K562 (cell line): Measurements from ENCODE around the gene CABP4. TPM values are rescaled to one million over a fixed set of nuclear protein-coding genes. Genes with fewer than 3 reads are reported as not detected.

Experiments
- FOSL1 ChIP-seq: fragments of 200-800 bp; sonication (Bioruptor generic); conservative IDR thresholded peaks from 2 replicates; pipeline ENCODE4 v1.6.1; 2016; ENCODE audit warnings: missing genetic modification characterization, missing compliant biosample characterization
- MAFG ChIP-seq: fragments of 450-650 bp; conservative IDR thresholded peaks from 2 replicates; pipeline ENCODE4 v1.6.1; 2016; ENCODE audit warnings: missing genetic modification characterization, missing compliant biosample characterization
- MAZ ChIP-seq, 2 experiments: fragments of 450-650 bp in 1 of 2; sonication (generic) in 1 of 2; formaldehyde crosslinking; IDR thresholded peaks in 1 of 2; conservative IDR thresholded peaks in 1 of 2; 2 replicates each; pipeline versions ENCODE4 v1.4.0 to v1.5.0; 2020; ENCODE audit warnings: mild to moderate bottlenecking in 1 of 2, missing genetic modification reagents in 1 of 2
- NFRKB ChIP-seq: fragments of 450-650 bp; IDR thresholded peaks from 2 replicates; pipeline ENCODE4 v1.6.1; 2016; ENCODE audit warnings: low read depth
- NR2C1 ChIP-seq, 2 experiments: fragments of 450-650 bp; IDR thresholded peaks; 2 replicates each; pipeline ENCODE4 v1.6.1; 2017; ENCODE audit warnings: mild to moderate bottlenecking in 2 of 2, antibody characterized with exemption in 1 of 2, inconsistent platforms in 1 of 2, missing compliant biosample characterization in 1 of 2, missing genetic modification characterization in 1 of 2
- NR2C2 ChIP-seq, 2 experiments: fragments of 200-800 bp in 1 of 2; sonication (Bioruptor generic) in 1 of 2; sonication (generic) in 1 of 2; formaldehyde crosslinking in 1 of 2; IDR thresholded peaks; 2 replicates each; pipeline versions ENCODE4 v1.6.1 to v1.8.0; 2016 to 2022; ENCODE audit warnings: mild to moderate bottlenecking in 1 of 2, missing compliant biosample characterization in 1 of 2, missing genetic modification characterization in 1 of 2, missing genetic modification reagents in 1 of 2
- OTX1 ChIP-seq: fragments of 450-650 bp; formaldehyde crosslinking; IDR thresholded peaks from 2 replicates; pipeline ENCODE4 v1.4.0; 2022; ENCODE audit warnings: mild to moderate bottlenecking
- PHF20 ChIP-seq: fragments of 450-650 bp; IDR thresholded peaks from 2 replicates; pipeline ENCODE4 v1.6.1; 2018; ENCODE audit not compliant: partially characterized antibody
- POLR2B ChIP-seq: fragments of 450-650 bp; IDR thresholded peaks from 2 replicates; pipeline ENCODE4 v1.6.1; 2018; ENCODE audit warnings: low read depth; ENCODE audit not compliant: partially characterized antibody
- RAD51 ChIP-seq: fragments of 450-650 bp; IDR thresholded peaks from 2 replicates; pipeline ENCODE4 v1.7.1; 2016; ENCODE audit warnings: low read depth, mild to moderate bottlenecking, borderline replicate concordance
- TAF1 ChIP-seq: IDR thresholded peaks from 2 replicates; pipeline ENCODE4 v1.6.1; 2011; ENCODE audit warnings: mild to moderate bottlenecking, low read length, moderate library complexity; ENCODE audit not compliant: insufficient read depth, control insufficient read depth, severe bottlenecking; ENCODE audit errors: extremely low read depth
- XRCC5 ChIP-seq: fragments of 200-400 bp; formaldehyde crosslinking; IDR thresholded peaks from 2 replicates; pipeline ENCODE4 v1.6.1; 2017; ENCODE audit warnings: low read depth, mild to moderate bottlenecking, low read length
- ZFX ChIP-seq: sonication (generic); formaldehyde crosslinking; IDR thresholded peaks from 2 replicates; pipeline ENCODE4 v1.8.0; 2022; ENCODE audit warnings: mild to moderate bottlenecking, missing genetic modification reagents, moderate library complexity
- ZKSCAN8 ChIP-seq: fragments of 200-800 bp; sonication (Bioruptor generic); IDR thresholded peaks from 2 replicates; pipeline ENCODE4 v1.6.1; 2016; ENCODE audit warnings: missing genetic modification characterization, missing compliant biosample characterization
- ZNF584 ChIP-seq: fragments of 200-800 bp; sonication (Bioruptor generic); IDR thresholded peaks from 2 replicates; pipeline ENCODE4 v1.6.1; 2016; ENCODE audit warnings: low read depth, mild to moderate bottlenecking, missing genetic modification characterization, missing compliant biosample characterization
- polyA plus RNA-seq, 8 experiments: library from polyadenylated mRNA; depleted of rRNA in 4 of 8; stranded (reverse) in 5 of 8; unstranded in 3 of 8; fragments of >200 nt; fragmentation: Nextera tagmentation in 2 of 8; fragmentation: Illumina TruSeq in 1 of 8; extraction: Ambion mirVana in 2 of 8; extraction: Trizol in 1 of 8; gene quantifications; 2 replicates each; pipeline versions ENCODE4 v1.2.1 to v1.2.3, GENCODE V29; 2011 to 2014; ENCODE audit warnings: inconsistent platforms in 1 of 8, missing spikeins in 1 of 8
- total RNA-seq, 7 experiments: library from RNA; depleted of rRNA in 6 of 7; stranded (reverse); fragments of >200 nt in 6 of 7; fragmentation: Illumina TruSeq in 2 of 7; extraction: Trizol in 2 of 7; gene quantifications; 2 replicates each; pipeline versions ENCODE4 v1.2.1 to v1.2.3, GENCODE V29; 2011 to 2021; ENCODE audit warnings: low replicate concordance in 1 of 7
- TF ChIP-seq, protein P1 (sequence below): fragments of 450-650 bp; formaldehyde crosslinking; IDR thresholded peaks from 2 replicates; pipeline ENCODE4 v1.4.0; 2020; ENCODE audit warnings: mild to moderate bottlenecking
- TF ChIP-seq, protein P2 (sequence below): IDR thresholded peaks from 2 replicates; pipeline ENCODE4 v1.6.1; 2011; ENCODE audit not compliant: insufficient read length; ENCODE audit errors: extremely low read depth
- TF ChIP-seq, protein P3 (sequence below), 2 experiments: fragments of 450-650 bp; IDR thresholded peaks; 2 replicates each; pipeline ENCODE4 v1.6.1; 2018; ENCODE audit warnings: mild to moderate bottlenecking in 2 of 2, low read depth in 1 of 2; ENCODE audit not compliant: partially characterized antibody in 2 of 2

The CABP4 gene
- total and polyA plus RNA-seq, 9 of the 15 experiments (the other 6 are each of a cell fraction or from before 2014, with no cell fraction given), result 0.11 TPM; not detected in 8

DNA sequence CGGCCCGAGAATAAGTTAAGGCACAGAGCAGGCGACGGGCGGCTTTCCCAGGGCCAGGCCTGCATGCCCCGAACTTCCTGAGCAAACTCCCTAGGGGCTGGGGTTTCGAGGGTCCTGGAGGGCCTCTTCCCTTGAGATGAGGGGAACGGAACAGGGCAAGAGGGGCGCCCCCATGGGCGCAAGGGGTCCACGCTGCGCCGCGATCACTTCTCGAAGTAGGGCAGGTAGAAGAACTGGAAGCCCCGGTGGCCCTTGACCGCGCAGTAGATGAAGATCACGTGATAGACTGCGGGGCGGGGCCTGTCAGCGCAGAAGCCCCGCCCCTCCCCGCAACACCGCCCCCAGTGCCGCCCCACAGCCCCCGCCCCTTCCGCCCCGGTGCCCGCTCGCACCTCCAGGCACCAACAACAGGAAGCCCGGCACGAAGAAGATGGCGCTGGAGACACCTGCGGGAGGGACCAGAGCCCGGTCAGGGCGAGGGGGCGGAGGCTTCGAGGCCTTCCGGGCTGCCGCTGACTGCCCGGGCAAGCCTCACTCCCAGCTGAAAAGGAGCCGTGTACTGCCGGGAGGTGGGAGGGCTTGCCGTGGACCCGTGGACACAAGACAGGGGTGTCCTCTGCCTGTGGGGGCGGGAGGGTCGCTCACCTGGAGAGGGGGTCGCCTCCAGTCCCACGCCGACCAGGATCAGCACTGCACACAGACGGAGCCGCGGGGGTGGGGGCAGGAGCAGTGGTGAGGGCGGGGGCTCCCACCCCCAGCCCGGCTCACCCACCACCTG lies 9.4 kb downstream of the CABP4 start (continued):
- TF ChIP-seq, protein P1, sequence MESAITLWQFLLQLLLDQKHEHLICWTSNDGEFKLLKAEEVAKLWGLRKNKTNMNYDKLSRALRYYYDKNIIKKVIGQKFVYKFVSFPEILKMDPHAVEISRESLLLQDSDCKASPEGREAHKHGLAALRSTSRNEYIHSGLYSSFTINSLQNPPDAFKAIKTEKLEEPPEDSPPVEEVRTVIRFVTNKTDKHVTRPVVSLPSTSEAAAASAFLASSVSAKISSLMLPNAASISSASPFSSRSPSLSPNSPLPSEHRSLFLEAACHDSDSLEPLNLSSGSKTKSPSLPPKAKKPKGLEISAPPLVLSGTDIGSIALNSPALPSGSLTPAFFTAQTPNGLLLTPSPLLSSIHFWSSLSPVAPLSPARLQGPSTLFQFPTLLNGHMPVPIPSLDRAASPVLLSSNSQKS (CRISPR knock-in tag), result no peak
- TF ChIP-seq PHF20 (peak; percentile 31), NR2C2 (CRISPR knock-in tag; IDR thresholded peaks at IDR 0.05) (no peak), NR2C2 (tag; IDR thresholded peaks at IDR 0.05) (peak; percentile 90), ZFX (CRISPR knock-in tag) (peak; percentile 79), NR2C1 (IDR thresholded peaks at IDR 0.05) (peak; percentile 66), NR2C1 (tag; IDR thresholded peaks at IDR 0.05) (peak; percentile 35; the same call in 1 of the 2 replicates), OTX1 (no peak), NFRKB (peak; percentile 56; the same call in 1 of the 2 replicates), MAFG (tag) (no peak), FOSL1 (peak; percentile 29; the same call in 1 of the 2 replicates), POLR2B (peak; percentile 39), RAD51 (peak; percentile 97), ZNF584 (CRISPR knock-in tag) (0 out of 2 replicates have a peak, but pooled peaks have one; percentile 25), MAZ (CRISPR knock-in tag; conservative IDR thresholded peaks at IDR 0.05 in 1 of 2, IDR thresholded peaks at IDR 0.05 in 1 of 2) (peak in 1 of 2 experiments; percentile 42; a peak in 1 of 4 replicates), XRCC5 (0 out of 2 replicates have a peak, but pooled peaks have one; percentile 11), ZKSCAN8 (peak; percentile 33; the same call in 1 of the 2 replicates), TAF1 (peak; percentile 86)
- TF ChIP-seq, protein P2, sequence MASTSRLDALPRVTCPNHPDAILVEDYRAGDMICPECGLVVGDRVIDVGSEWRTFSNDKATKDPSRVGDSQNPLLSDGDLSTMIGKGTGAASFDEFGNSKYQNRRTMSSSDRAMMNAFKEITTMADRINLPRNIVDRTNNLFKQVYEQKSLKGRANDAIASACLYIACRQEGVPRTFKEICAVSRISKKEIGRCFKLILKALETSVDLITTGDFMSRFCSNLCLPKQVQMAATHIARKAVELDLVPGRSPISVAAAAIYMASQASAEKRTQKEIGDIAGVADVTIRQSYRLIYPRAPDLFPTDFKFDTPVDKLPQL, result no peak
- TF ChIP-seq, protein P3, sequence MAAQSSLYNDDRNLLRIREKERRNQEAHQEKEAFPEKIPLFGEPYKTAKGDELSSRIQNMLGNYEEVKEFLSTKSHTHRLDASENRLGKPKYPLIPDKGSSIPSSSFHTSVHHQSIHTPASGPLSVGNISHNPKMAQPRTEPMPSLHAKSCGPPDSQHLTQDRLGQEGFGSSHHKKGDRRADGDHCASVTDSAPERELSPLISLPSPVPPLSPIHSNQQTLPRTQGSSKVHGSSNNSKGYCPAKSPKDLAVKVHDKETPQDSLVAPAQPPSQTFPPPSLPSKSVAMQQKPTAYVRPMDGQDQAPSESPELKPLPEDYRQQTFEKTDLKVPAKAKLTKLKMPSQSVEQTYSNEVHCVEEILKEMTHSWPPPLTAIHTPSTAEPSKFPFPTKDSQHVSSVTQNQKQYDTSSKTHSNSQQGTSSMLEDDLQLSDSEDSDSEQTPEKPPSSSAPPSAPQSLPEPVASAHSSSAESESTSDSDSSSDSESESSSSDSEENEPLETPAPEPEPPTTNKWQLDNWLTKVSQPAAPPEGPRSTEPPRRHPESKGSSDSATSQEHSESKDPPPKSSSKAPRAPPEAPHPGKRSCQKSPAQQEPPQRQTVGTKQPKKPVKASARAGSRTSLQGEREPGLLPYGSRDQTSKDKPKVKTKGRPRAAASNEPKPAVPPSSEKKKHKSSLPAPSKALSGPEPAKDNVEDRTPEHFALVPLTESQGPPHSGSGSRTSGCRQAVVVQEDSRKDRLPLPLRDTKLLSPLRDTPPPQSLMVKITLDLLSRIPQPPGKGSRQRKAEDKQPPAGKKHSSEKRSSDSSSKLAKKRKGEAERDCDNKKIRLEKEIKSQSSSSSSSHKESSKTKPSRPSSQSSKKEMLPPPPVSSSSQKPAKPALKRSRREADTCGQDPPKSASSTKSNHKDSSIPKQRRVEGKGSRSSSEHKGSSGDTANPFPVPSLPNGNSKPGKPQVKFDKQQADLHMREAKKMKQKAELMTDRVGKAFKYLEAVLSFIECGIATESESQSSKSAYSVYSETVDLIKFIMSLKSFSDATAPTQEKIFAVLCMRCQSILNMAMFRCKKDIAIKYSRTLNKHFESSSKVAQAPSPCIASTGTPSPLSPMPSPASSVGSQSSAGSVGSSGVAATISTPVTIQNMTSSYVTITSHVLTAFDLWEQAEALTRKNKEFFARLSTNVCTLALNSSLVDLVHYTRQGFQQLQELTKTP (IDR thresholded peaks at IDR 0.05; ENCODE audit: low read depth in 1 of 2, partially characterized antibody in 2 of 2), result peak in 1 of 2 experiments; percentile 18
